Putamen (tissue), 1 donor: ENCODE results near the gene RAB11FIP3.
"Not testable (repeated sequence)": the region's sequence is repeated elsewhere in the genome, so short reads cannot be mapped to it uniquely, and the experiment has no call there.

ENCODE experiments used
- DNase-seq: peaks from one replicate; pipeline ENCODE4 v3.0.0-alpha.2; 2016; ENCODE audit warnings: low spot score

The RAB11FIP3 gene

GRCh38 chr16:467249-467871, 41.9 kb downstream of the RAB11FIP3 start:
- DNase-seq = not testable (repeated sequence)

- DNase-seq = no peak
Measured at GRCh38 chr16:468068-468821, 42.8 kb downstream of the RAB11FIP3 start.

GRCh38 chr16:469459-469858, 44.0 kb downstream of the RAB11FIP3 start:
- not testable (repeated sequence) for DNase-seq

GRCh38 chr16:470418-470817, 45.0 kb downstream of the RAB11FIP3 start:
- no peak for DNase-seq

- DNase-seq = peak; percentile 95
Measured at GRCh38 chr16:471353-472198, 46.1 kb downstream of the RAB11FIP3 start.

GRCh38 chr16:472199-472504, 46.7 kb downstream of the RAB11FIP3 start:
- no peak for DNase-seq

GRCh38 chr16:473046-474043, 47.9 kb downstream of the RAB11FIP3 start:
- no peak for DNase-seq

- no peak for DNase-seq
Measured at GRCh38 chr16:474420-475122, 49.1 kb downstream of the RAB11FIP3 start.

GRCh38 chr16:476039-476438, 50.6 kb downstream of the RAB11FIP3 start:
- no peak for DNase-seq

- no peak for DNase-seq
Measured at GRCh38 chr16:477301-478157, 52.1 kb downstream of the RAB11FIP3 start.

GRCh38 chr16:478287-478686, 52.8 kb downstream of the RAB11FIP3 start:
- DNase-seq = not testable (repeated sequence)

- no peak for DNase-seq
Measured at GRCh38 chr16:482468-483185, 57.2 kb downstream of the RAB11FIP3 start.

- no peak for DNase-seq
Measured at GRCh38 chr16:483341-484075, 58.1 kb downstream of the RAB11FIP3 start.

- no peak for DNase-seq
Measured at GRCh38 chr16:489606-490005, 64.2 kb downstream of the RAB11FIP3 start.

GRCh38 chr16:490768-491167, 65.3 kb downstream of the RAB11FIP3 start:
- no peak for DNase-seq

GRCh38 chr16:491220-491919, 65.9 kb downstream of the RAB11FIP3 start:
- no peak for DNase-seq

GRCh38 chr16:492211-492875, 66.9 kb downstream of the RAB11FIP3 start:
- no peak for DNase-seq
